CD8-positive, alpha-beta memory T cell (primary cell): ENCODE measurements around the gene CDKN3. TPM values are rescaled to one million over a fixed set of nuclear protein-coding genes. Genes with fewer than 3 reads are reported as not detected.

Source experiments
- CTCF ChIA-PET: fragments of 350-600 bp; sonication (Branson Sonifier 250); formaldehyde crosslinking; loops from one replicate; lab custom pipeline; 2021; ENCODE audit warnings: antibody characterized with exemption; lab: Charles Lee
- POLR2A ChIA-PET: fragments of 350-600 bp; sonication (Branson Sonifier 250); formaldehyde crosslinking; loops from one replicate; lab custom pipeline; 2021; ENCODE audit warnings: antibody characterized with exemption; lab: Charles Lee
- DNase-seq, 5 donors: peaks; one replicate each; pipeline versions ENCODE4 v3.0.0 to v3.0.0-alpha.2; 2020 to 2022; ENCODE audit warnings: mixed read lengths in 1 of 5
- H3K27ac ChIP-seq: one replicate; pipeline ENCODE4 v1.7.0; 2013; ENCODE audit warnings: low read depth, mild to moderate bottlenecking, low read length, moderate library complexity
- H3K27me3 ChIP-seq: 2 replicates; pipeline ENCODE4 v1.7.0; 2013; ENCODE audit warnings: low read length, mild to moderate bottlenecking; ENCODE audit not compliant: insufficient read depth, poor library complexity, severe bottlenecking
- H3K36me3 ChIP-seq: 2 replicates; pipeline ENCODE4 v1.7.0; 2013; ENCODE audit warnings: mild to moderate bottlenecking, low read length, moderate library complexity; ENCODE audit not compliant: insufficient read depth
- H3K4me1 ChIP-seq: 2 replicates; pipeline ENCODE4 v1.7.0; 2013; ENCODE audit warnings: mild to moderate bottlenecking, low read length, moderate library complexity; ENCODE audit not compliant: insufficient read depth
- H3K4me3 ChIP-seq: 2 replicates; pipeline ENCODE4 v1.7.0; 2013; ENCODE audit warnings: mild to moderate bottlenecking, low read length
- H3K9me3 ChIP-seq: 2 replicates; pipeline ENCODE4 v1.7.0; 2013; ENCODE audit warnings: mild to moderate bottlenecking, low read length
- H3K27ac Mint-ChIP-seq, 8 donors: one replicate each; pipeline ENCODE4 v1.8.0; 2020 to 2021; ENCODE audit warnings: mixed read lengths in 8 of 8, mild to moderate bottlenecking in 6 of 8, inconsistent platforms in 3 of 8, moderate library complexity in 3 of 8
- H3K27me3 Mint-ChIP-seq, 2 donors: one replicate each; pipeline ENCODE4 v1.8.0; 2020 to 2021; ENCODE audit warnings: mixed read lengths in 2 of 2, mild to moderate bottlenecking in 1 of 2, moderate library complexity in 1 of 2
- H3K36me3 Mint-ChIP-seq, 3 donors: one replicate each; pipeline ENCODE4 v1.8.0; 2020 to 2021; ENCODE audit warnings: mixed read lengths in 3 of 3, inconsistent platforms in 1 of 3, mild to moderate bottlenecking in 1 of 3
- H3K4me1 Mint-ChIP-seq, 3 donors: one replicate each; pipeline ENCODE4 v1.8.0; 2020 to 2021; ENCODE audit warnings: mixed read lengths in 3 of 3, inconsistent platforms in 1 of 3, mild to moderate bottlenecking in 1 of 3
- H3K4me3 Mint-ChIP-seq, 7 donors: one replicate each; pipeline ENCODE4 v1.8.0; 2020 to 2021; ENCODE audit warnings: mixed read lengths in 7 of 7, mild to moderate bottlenecking in 6 of 7, moderate library complexity in 4 of 7, inconsistent platforms in 2 of 7
- H3K9me3 Mint-ChIP-seq, 5 donors: one replicate each; pipeline ENCODE4 v1.8.0; 2020 to 2022; ENCODE audit warnings: mixed read lengths in 5 of 5, mild to moderate bottlenecking in 3 of 5, moderate library complexity in 2 of 5, inconsistent platforms in 1 of 5
- polyA plus RNA-seq: library from polyadenylated mRNA; unstranded; fragments of 300-500 nt; fragmentation: Illumina TruSeq; gene quantifications from one replicate; pipeline ENCODE4 v1.2.3, GENCODE V29; 2021
- total RNA-seq, 2 experiments: library from RNA; stranded (reverse); gene quantifications; one replicate each; pipeline ENCODE4 v1.2.3, GENCODE V29; 2021

CDKN3 gene
- total and polyA plus RNA-seq, 3 experiments from 2014 or later, result 6.7 to 46.8 (median 33.8) TPM

GRCh38 chr14:54364555-54365415 lies 32.0 kb upstream of the CDKN3 start:
- POLR2A ChIA-PET, result no interaction called here
- H3K4me1 ChIP-seq, result no peaks in the 10 kb centered on the region
- DNase-seq, result no peak
- CTCF ChIA-PET, result no interaction called here
- no peak overlapping the region for H3K27ac Mint-ChIP-seq
- no peaks in the 10 kb centered on the region for H3K36me3 Mint-ChIP-seq
- no peak overlapping the region for H3K27ac ChIP-seq
- no peak overlapping the region for H3K4me3 ChIP-seq
- no peak overlapping the region for H3K4me3 Mint-ChIP-seq
- peaks cover 13 to 39% of the 10 kb centered on the region in 2 donors for H3K27me3 Mint-ChIP-seq
- peaks cover 0 to 3% (median 0%) of the 10 kb centered on the region in 3 donors for H3K4me1 Mint-ChIP-seq
- H3K27me3 ChIP-seq, result no peaks in the 10 kb centered on the region
- no peaks in the 10 kb centered on the region for H3K36me3 ChIP-seq
- no peaks in the 10 kb centered on the region for H3K9me3 ChIP-seq
- H3K9me3 Mint-ChIP-seq, result no peaks in the 10 kb centered on the region

- no peaks in the 10 kb centered on the region for H3K9me3 Mint-ChIP-seq
- CTCF ChIA-PET, result interaction anchor here (0.7 to 1.4 kb wide), 3 partner anchors 53 to 324 kb away, joined by 3 to 4 read pairs (median 4); no protein-coding TSS in a partner anchor
Observed at GRCh38 chr14:54366736-54367735, 29.8 kb upstream of the CDKN3 start.

GRCh38 chr14:54368291-54368690 lies 28.5 kb upstream of the CDKN3 start:
- Mint-ChIP-seq H3K4me1 (peaks cover 0 to 3% (median 0%) of the 10 kb centered on the region in 3 donors), H3K27me3 (peaks cover 12 to 25% of the 10 kb centered on the region in 2 donors), H3K36me3 (no peaks in the 10 kb centered on the region), H3K4me3 (no peak overlapping the region), H3K9me3 (no peaks in the 10 kb centered on the region), H3K27ac (no peak overlapping the region)
- ChIA-PET CTCF (interaction anchor here (1.2 kb wide), 1 partner anchor 406 kb away, joined by 4 read pairs; no protein-coding TSS in a partner anchor), POLR2A (no interaction called here)
- H3K27me3 ChIP-seq, result no peaks in the 10 kb centered on the region
- no peaks in the 10 kb centered on the region for H3K36me3 ChIP-seq
- no peaks in the 10 kb centered on the region for H3K9me3 ChIP-seq
- no peaks in the 10 kb centered on the region for H3K4me1 ChIP-seq
- H3K27ac ChIP-seq, result no peak overlapping the region
- no peak for DNase-seq
- no peak overlapping the region for H3K4me3 ChIP-seq

More at GRCh38 chr14:54366736-54367735, 29.8 kb upstream of the CDKN3 start:
- Histone ChIP-seq H3K9me3 (no peaks in the 10 kb centered on the region), H3K27me3 (no peaks in the 10 kb centered on the region), H3K4me3 (no peak overlapping the region), H3K4me1 (no peaks in the 10 kb centered on the region), H3K27ac (no peak overlapping the region), H3K36me3 (no peaks in the 10 kb centered on the region)
- H3K4me1 Mint-ChIP-seq, result peaks cover 0 to 3% (median 0%) of the 10 kb centered on the region in 3 donors
- POLR2A ChIA-PET, result no interaction called here
- H3K4me3 Mint-ChIP-seq, result peak overlapping the region in 1 of 7 donors; percentile 42
- H3K27ac Mint-ChIP-seq, result no peak overlapping the region
- peaks cover 12 to 32% of the 10 kb centered on the region in 2 donors for H3K27me3 Mint-ChIP-seq
- peak in 3 of 5 donors; percentile 18 to 66 (median 25) for DNase-seq
- no peaks in the 10 kb centered on the region for H3K36me3 Mint-ChIP-seq

- no peak overlapping the region for H3K27ac ChIP-seq
- Mint-ChIP-seq H3K27me3 (peaks cover 9 to 20% of the 10 kb centered on the region in 2 donors), H3K4me1 (peaks cover 0 to 3% (median 0%) of the 10 kb centered on the region in 3 donors), H3K36me3 (no peaks in the 10 kb centered on the region), H3K9me3 (no peaks in the 10 kb centered on the region), H3K27ac (no peak overlapping the region), H3K4me3 (no peak overlapping the region)
- H3K27me3 ChIP-seq, result no peaks in the 10 kb centered on the region
- no peak for DNase-seq
- no peaks in the 10 kb centered on the region for H3K9me3 ChIP-seq
- no peaks in the 10 kb centered on the region for H3K36me3 ChIP-seq
- no peak overlapping the region for H3K4me3 ChIP-seq
- H3K4me1 ChIP-seq, result no peaks in the 10 kb centered on the region
- POLR2A ChIA-PET, result no interaction called here
- CTCF ChIA-PET, result interaction anchor here (1.2 kb wide), 1 partner anchor 405 kb away, joined by 4 read pairs; no protein-coding TSS in a partner anchor
Observed at GRCh38 chr14:54369343-54369742, 27.5 kb upstream of the CDKN3 start.

- Histone ChIP-seq H3K4me3 (no peak overlapping the region), H3K9me3 (no peaks in the 10 kb centered on the region), H3K27me3 (no peaks in the 10 kb centered on the region), H3K4me1 (no peaks in the 10 kb centered on the region), H3K36me3 (no peaks in the 10 kb centered on the region), H3K27ac (no peak overlapping the region)
- POLR2A ChIA-PET, result no interaction called here
- no peak overlapping the region for H3K27ac Mint-ChIP-seq
- peaks cover 0 to 2% (median 0%) of the 10 kb centered on the region in 5 donors for H3K9me3 Mint-ChIP-seq
- peaks cover 0 to 3% (median 0%) of the 10 kb centered on the region in 3 donors for H3K4me1 Mint-ChIP-seq
- no peak overlapping the region for H3K4me3 Mint-ChIP-seq
- CTCF ChIA-PET, result no interaction called here
- no peak for DNase-seq
- H3K36me3 Mint-ChIP-seq, result no peaks in the 10 kb centered on the region
- peaks cover 15 to 19% of the 10 kb centered on the region in 2 donors for H3K27me3 Mint-ChIP-seq
Observed at GRCh38 chr14:54370323-54371198, 26.2 kb upstream of the CDKN3 start.

GRCh38 chr14:54374117-54374884 lies 22.5 kb upstream of the CDKN3 start:
- H3K9me3 ChIP-seq, result no peaks in the 10 kb centered on the region
- CTCF ChIA-PET, result no interaction called here
- H3K27ac Mint-ChIP-seq, result no peak overlapping the region
- no peaks in the 10 kb centered on the region for H3K36me3 Mint-ChIP-seq
- peaks cover 0 to 2% (median 0%) of the 10 kb centered on the region in 5 donors for H3K9me3 Mint-ChIP-seq
- DNase-seq, result no peak
- POLR2A ChIA-PET, result no interaction called here
- peaks cover 16 to 36% of the 10 kb centered on the region in 2 donors for H3K27me3 Mint-ChIP-seq
- H3K27ac ChIP-seq, result no peak overlapping the region
- no peaks in the 10 kb centered on the region for H3K4me1 ChIP-seq
- no peak overlapping the region for H3K4me3 Mint-ChIP-seq
- no peak overlapping the region for H3K4me3 ChIP-seq
- no peaks in the 10 kb centered on the region for H3K4me1 Mint-ChIP-seq
- H3K36me3 ChIP-seq, result no peaks in the 10 kb centered on the region
- no peaks in the 10 kb centered on the region for H3K27me3 ChIP-seq

- H3K36me3 Mint-ChIP-seq, result no peaks in the 10 kb centered on the region
- no peaks in the 10 kb centered on the region for H3K36me3 ChIP-seq
- no peak overlapping the region for H3K27ac Mint-ChIP-seq
- H3K9me3 Mint-ChIP-seq, result peaks cover 0 to 4% (median 0%) of the 10 kb centered on the region in 5 donors
- no peaks in the 10 kb centered on the region for H3K4me1 ChIP-seq
- H3K4me3 Mint-ChIP-seq, result no peak overlapping the region
- H3K27me3 ChIP-seq, result no peaks in the 10 kb centered on the region
- ChIA-PET CTCF (no interaction called here), POLR2A (no interaction called here)
- H3K27me3 Mint-ChIP-seq, result peaks cover 24 to 35% of the 10 kb centered on the region in 2 donors
- DNase-seq, result no peak
- H3K9me3 ChIP-seq, result no peaks in the 10 kb centered on the region
- no peak overlapping the region for H3K4me3 ChIP-seq
- H3K4me1 Mint-ChIP-seq, result no peaks in the 10 kb centered on the region
- no peak overlapping the region for H3K27ac ChIP-seq
Observed at GRCh38 chr14:54377501-54377900, 19.3 kb upstream of the CDKN3 start.
